SK-N-SH (cell line): ENCODE data around the gene PAQR7.

Experiments
- CHD2 ChIP-seq: fragments of 150-350 bp; IDR thresholded peaks from 2 replicates; pipeline ENCODE4 v1.6.1; 2018; ENCODE audit warnings: low read length; ENCODE audit not compliant: partially characterized antibody
- EZH2phosphoT487 ChIP-seq: fragments of 200-600 bp; sonication (generic); IDR thresholded peaks from 2 replicates; pipeline ENCODE4 v1.6.1; 2017; ENCODE audit warnings: low read depth, mixed run types, mild to moderate bottlenecking, antibody characterized with exemption, moderate library complexity, borderline replicate concordance
- GATA2 ChIP-seq: sonication (generic); formaldehyde crosslinking; IDR thresholded peaks from 2 replicates; pipeline ENCODE4 v1.5.0; 2020; ENCODE audit warnings: mild to moderate bottlenecking, missing genetic modification reagents
- POLR2AphosphoS5 ChIP-seq: IDR thresholded peaks from 2 replicates; pipeline ENCODE4 v1.6.1; 2012; ENCODE audit warnings: low read depth, low read length
- RAD21 ChIP-seq: IDR thresholded peaks from 2 replicates; pipeline ENCODE4 v1.6.1; 2012; ENCODE audit warnings: mild to moderate bottlenecking, low read length
- SIN3A ChIP-seq: IDR thresholded peaks from 2 replicates; pipeline ENCODE4 v1.6.1; 2012; ENCODE audit warnings: low read depth, mild to moderate bottlenecking, low read length, moderate library complexity, borderline replicate concordance
- SMC3 ChIP-seq: IDR thresholded peaks from 2 replicates; pipeline ENCODE4 v1.6.1; 2012; ENCODE audit warnings: low read depth, low read length, improper control_type of control experiment
- YY1 ChIP-seq: IDR thresholded peaks from 2 replicates; pipeline ENCODE4 v1.4.0; 2012; ENCODE audit warnings: low read depth, mild to moderate bottlenecking
- TF ChIP-seq, protein P1 (sequence below): fragments of 150-350 bp; IDR thresholded peaks from 2 replicates; pipeline ENCODE4 v1.6.1; 2016; ENCODE audit warnings: mild to moderate bottlenecking, low read depth, low read length
- TF ChIP-seq, protein P2 (sequence below): fragments of 200-600 bp; sonication (generic); IDR thresholded peaks from 2 replicates; pipeline ENCODE4 v1.6.1; 2017; ENCODE audit warnings: antibody characterized with exemption, mild to moderate bottlenecking, moderate library complexity
- TF ChIP-seq, protein P3 (sequence below): IDR thresholded peaks from 2 replicates; pipeline ENCODE4 v1.4.0; 2012; ENCODE audit warnings: low read depth, borderline replicate concordance

DNA sequence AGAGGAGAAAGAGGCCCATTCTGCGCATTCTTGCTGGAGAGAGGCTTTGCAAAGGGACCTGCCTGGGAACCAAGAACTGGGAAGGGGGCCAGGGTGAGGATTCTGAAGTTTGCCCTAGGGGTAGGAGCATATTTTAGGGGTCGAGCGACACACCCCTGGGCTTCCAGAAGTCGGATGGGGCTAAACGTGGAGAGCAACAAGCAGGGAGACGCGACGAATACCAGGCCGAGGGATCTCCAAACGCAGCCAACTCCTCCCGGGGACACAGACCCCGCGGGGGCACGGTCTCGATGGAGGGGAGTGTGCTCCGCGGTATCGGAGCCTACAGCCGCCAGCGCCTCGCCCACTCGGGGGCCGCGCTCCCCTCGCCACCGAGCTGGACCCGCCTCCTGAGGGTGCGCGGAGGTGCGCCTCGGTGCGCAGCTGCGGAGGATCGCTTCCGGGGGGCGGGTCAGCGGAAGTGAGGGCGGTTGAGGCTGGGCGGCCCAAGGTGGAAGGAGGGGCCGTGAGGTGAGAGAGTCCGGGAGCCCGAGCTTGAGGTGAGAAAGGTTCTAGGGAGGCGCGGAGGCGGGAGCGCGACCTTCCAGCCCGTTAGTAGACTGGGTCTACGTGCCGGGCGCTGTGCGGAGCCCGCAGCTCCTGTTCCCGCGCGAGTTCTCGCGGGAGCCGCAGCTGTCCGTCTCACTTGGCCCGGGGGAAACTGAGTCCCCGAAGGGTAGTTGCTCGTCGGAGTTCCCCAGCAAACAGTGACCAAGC is 55.8 kb downstream of the PAQR7 start, which contains the start of gene MTFR1L:
- TF ChIP-seq, protein P1, sequence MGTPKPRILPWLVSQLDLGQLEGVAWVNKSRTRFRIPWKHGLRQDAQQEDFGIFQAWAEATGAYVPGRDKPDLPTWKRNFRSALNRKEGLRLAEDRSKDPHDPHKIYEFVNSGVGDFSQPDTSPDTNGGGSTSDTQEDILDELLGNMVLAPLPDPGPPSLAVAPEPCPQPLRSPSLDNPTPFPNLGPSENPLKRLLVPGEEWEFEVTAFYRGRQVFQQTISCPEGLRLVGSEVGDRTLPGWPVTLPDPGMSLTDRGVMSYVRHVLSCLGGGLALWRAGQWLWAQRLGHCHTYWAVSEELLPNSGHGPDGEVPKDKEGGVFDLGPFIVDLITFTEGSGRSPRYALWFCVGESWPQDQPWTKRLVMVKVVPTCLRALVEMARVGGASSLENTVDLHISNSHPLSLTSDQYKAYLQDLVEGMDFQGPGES = no peak
- no peak for TF ChIP-seq EZH2phosphoT487
- TF ChIP-seq YY1 = no peak
- TF ChIP-seq, protein P2, sequence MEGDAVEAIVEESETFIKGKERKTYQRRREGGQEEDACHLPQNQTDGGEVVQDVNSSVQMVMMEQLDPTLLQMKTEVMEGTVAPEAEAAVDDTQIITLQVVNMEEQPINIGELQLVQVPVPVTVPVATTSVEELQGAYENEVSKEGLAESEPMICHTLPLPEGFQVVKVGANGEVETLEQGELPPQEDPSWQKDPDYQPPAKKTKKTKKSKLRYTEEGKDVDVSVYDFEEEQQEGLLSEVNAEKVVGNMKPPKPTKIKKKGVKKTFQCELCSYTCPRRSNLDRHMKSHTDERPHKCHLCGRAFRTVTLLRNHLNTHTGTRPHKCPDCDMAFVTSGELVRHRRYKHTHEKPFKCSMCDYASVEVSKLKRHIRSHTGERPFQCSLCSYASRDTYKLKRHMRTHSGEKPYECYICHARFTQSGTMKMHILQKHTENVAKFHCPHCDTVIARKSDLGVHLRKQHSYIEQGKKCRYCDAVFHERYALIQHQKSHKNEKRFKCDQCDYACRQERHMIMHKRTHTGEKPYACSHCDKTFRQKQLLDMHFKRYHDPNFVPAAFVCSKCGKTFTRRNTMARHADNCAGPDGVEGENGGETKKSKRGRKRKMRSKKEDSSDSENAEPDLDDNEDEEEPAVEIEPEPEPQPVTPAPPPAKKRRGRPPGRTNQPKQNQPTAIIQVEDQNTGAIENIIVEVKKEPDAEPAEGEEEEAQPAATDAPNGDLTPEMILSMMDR = no peak
- peak; percentile 70 for TF ChIP-seq POLR2AphosphoS5
- peak; percentile 65; the same call in 1 of the 2 replicates for TF ChIP-seq SIN3A
- TF ChIP-seq SMC3 = no peak
- peak; percentile 98 for TF ChIP-seq CHD2
- TF ChIP-seq RAD21 = no peak
- TF ChIP-seq, protein P3, sequence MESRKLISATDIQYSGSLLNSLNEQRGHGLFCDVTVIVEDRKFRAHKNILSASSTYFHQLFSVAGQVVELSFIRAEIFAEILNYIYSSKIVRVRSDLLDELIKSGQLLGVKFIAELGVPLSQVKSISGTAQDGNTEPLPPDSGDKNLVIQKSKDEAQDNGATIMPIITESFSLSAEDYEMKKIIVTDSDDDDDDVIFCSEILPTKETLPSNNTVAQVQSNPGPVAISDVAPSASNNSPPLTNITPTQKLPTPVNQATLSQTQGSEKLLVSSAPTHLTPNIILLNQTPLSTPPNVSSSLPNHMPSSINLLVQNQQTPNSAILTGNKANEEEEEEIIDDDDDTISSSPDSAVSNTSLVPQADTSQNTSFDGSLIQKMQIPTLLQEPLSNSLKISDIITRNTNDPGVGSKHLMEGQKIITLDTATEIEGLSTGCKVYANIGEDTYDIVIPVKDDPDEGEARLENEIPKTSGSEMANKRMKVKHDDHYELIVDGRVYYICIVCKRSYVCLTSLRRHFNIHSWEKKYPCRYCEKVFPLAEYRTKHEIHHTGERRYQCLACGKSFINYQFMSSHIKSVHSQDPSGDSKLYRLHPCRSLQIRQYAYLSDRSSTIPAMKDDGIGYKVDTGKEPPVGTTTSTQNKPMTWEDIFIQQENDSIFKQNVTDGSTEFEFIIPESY = peak; percentile 96
- TF ChIP-seq GATA2 = no peak
